Measurements from ENCODE around the gene IRX2.

GRCh38 chr5:2724031-2724581 lies 27.4 kb downstream of the IRX2 start:
- TF ChIP-seq CTCF (IDR thresholded peaks at IDR 0.05) (no peak), POLR2A (IDR thresholded peaks at IDR 0.05) (no peak), POLR2AphosphoS5 (IDR thresholded peaks at IDR 0.05) (no peak)
